ENCODE data around the gene IL22RA1. TPM values are rescaled to one million over a fixed set of nuclear protein-coding genes. Genes with fewer than 3 reads are reported as not detected.
A peak's percentile ranks its signal among the peaks of the same experiment; 100 is the strongest.

Gene IL22RA1
- total RNA-seq, 1 donor from 2014 or later = not detected

- H3K4me1 ChIP-seq = no peaks in the 10 kb centered on the region
- H3K4me2 ChIP-seq = no peak overlapping the region
- H3K27me3 Mint-ChIP-seq (ENCODE audit: insufficient read depth, low read depth) = peaks cover 11% of the 10 kb centered on the region
- no peak overlapping the region for H2AFZ ChIP-seq (replicated peaks)
- DNase-seq (ENCODE audit: low spot score) = no peak
- H3K4me3 ChIP-seq = no peak overlapping the region
- H3K4me3 Mint-ChIP-seq = no peak overlapping the region
- no peaks in the 10 kb centered on the region for H3K36me3 ChIP-seq
- no peaks in the 10 kb centered on the region for H3K9me3 Mint-ChIP-seq
- no peak overlapping the region for H3K27ac ChIP-seq
- no peaks in the 10 kb centered on the region for H3K9me3 ChIP-seq (ENCODE audit: low read depth)
- H3F3A ChIP-seq (ENCODE audit: low read depth) = no peaks in the 10 kb centered on the region
- no peaks in the 10 kb centered on the region for H4K20me1 ChIP-seq (ENCODE audit: low read depth)
- H3K4me1 Mint-ChIP-seq = peaks cover 12% of the 10 kb centered on the region
- no peak for TF ChIP-seq EZH2phosphoT487 (IDR thresholded peaks at IDR 0.05)
- TF ChIP-seq EZH2 (IDR thresholded peaks at IDR 0.05) = no peak
- no peak for TF ChIP-seq CTCF (IDR thresholded peaks at IDR 0.05)
- peak overlapping the region; percentile 42 for H3K27ac Mint-ChIP-seq
- H3K36me3 Mint-ChIP-seq = no peaks in the 10 kb centered on the region
- H3K9ac ChIP-seq = no peak overlapping the region
- H3K79me2 ChIP-seq (ENCODE audit: low read depth) = no peaks in the 10 kb centered on the region
- no peaks in the 10 kb centered on the region for H3K27me3 ChIP-seq
Measured at GRCh38 chr1:24141311-24141997, 1.5 kb downstream of the IL22RA1 start.

- peaks cover 15% of the 10 kb centered on the region for H3K27me3 Mint-ChIP-seq (ENCODE audit: insufficient read depth, low read depth)
- no peak overlapping the region for H3K4me3 ChIP-seq
Measured at GRCh38 chr1:24140741-24141181, 2.2 kb downstream of the IL22RA1 start.

GRCh38 chr1:24139841-24140425 is 3.0 kb downstream of the IL22RA1 start:
- no peak for DNase-seq (ENCODE audit: low spot score)
- Mint-ChIP-seq H3K27ac (no peak overlapping the region), H3K9me3 (no peaks in the 10 kb centered on the region), H3K36me3 (no peaks in the 10 kb centered on the region), H3K4me1 (peaks cover 16% of the 10 kb centered on the region), H3K4me3 (no peak overlapping the region), H3K27me3 (ENCODE audit: insufficient read depth, low read depth) (peaks cover 15% of the 10 kb centered on the region)
- H3K9me3 ChIP-seq (ENCODE audit: low read depth) = no peaks in the 10 kb centered on the region
- H3K4me1 ChIP-seq = no peaks in the 10 kb centered on the region
- no peak overlapping the region for H3K27ac ChIP-seq
- no peaks in the 10 kb centered on the region for H3K27me3 ChIP-seq
- H3K79me2 ChIP-seq (ENCODE audit: low read depth) = no peaks in the 10 kb centered on the region
- H3K9ac ChIP-seq = no peak overlapping the region
- TF ChIP-seq EZH2 (IDR thresholded peaks at IDR 0.05) (no peak), EZH2phosphoT487 (IDR thresholded peaks at IDR 0.05) (no peak), CTCF (IDR thresholded peaks at IDR 0.05) (no peak)
- no peak overlapping the region for H2AFZ ChIP-seq (replicated peaks)
- no peaks in the 10 kb centered on the region for H4K20me1 ChIP-seq (ENCODE audit: low read depth)
- no peak overlapping the region for H3K4me3 ChIP-seq
- H3K4me2 ChIP-seq = no peak overlapping the region
- H3F3A ChIP-seq (ENCODE audit: low read depth) = no peaks in the 10 kb centered on the region
- no peaks in the 10 kb centered on the region for H3K36me3 ChIP-seq

More at GRCh38 chr1:24140741-24141181, 2.2 kb downstream of the IL22RA1 start:
- no peaks in the 10 kb centered on the region for H4K20me1 ChIP-seq (ENCODE audit: low read depth)
- H3K36me3 ChIP-seq = no peaks in the 10 kb centered on the region
- no peaks in the 10 kb centered on the region for H3K79me2 ChIP-seq (ENCODE audit: low read depth)
- H3K9me3 ChIP-seq (ENCODE audit: low read depth) = no peaks in the 10 kb centered on the region
- H3K9ac ChIP-seq = no peak overlapping the region
- no peak overlapping the region for H3K27ac ChIP-seq
- H3K36me3 Mint-ChIP-seq = no peaks in the 10 kb centered on the region
- TF ChIP-seq EZH2phosphoT487 (IDR thresholded peaks at IDR 0.05) (no peak), CTCF (IDR thresholded peaks at IDR 0.05) (no peak), EZH2 (IDR thresholded peaks at IDR 0.05) (no peak)
- H3K9me3 Mint-ChIP-seq = no peaks in the 10 kb centered on the region
- no peak overlapping the region for H3K4me2 ChIP-seq
- H3K27me3 ChIP-seq = no peaks in the 10 kb centered on the region
- no peaks in the 10 kb centered on the region for H3F3A ChIP-seq (ENCODE audit: low read depth)
- H3K27ac Mint-ChIP-seq = peak overlapping the region; percentile 42
- no peaks in the 10 kb centered on the region for H3K4me1 ChIP-seq
- no peak overlapping the region for H3K4me3 Mint-ChIP-seq
- H2AFZ ChIP-seq (replicated peaks) = no peak overlapping the region
- H3K4me1 Mint-ChIP-seq = peaks cover 16% of the 10 kb centered on the region
- no peak for DNase-seq (ENCODE audit: low spot score)
